IMR-90 (cell line): ENCODE measurements around the gene MALRD1. TPM values are rescaled to one million over a fixed set of nuclear protein-coding genes. Genes with fewer than 3 reads are reported as not detected.

ENCODE experiments used
- ATAC-seq: fragments of 200-7000 bp; cut with Tn5 transposase; 2 replicates; pipeline ENCODE4 v1.9.1; 2020; ENCODE audit warnings: low read depth, mild to moderate bottlenecking, moderate library complexity
- BruUV-seq: library from RNA; stranded (reverse); fragments of 400-500 nt; replicated peaks from 2 replicates; lab custom pipeline; 2021; lab: Mats Ljungman, UMichigan
- CTCF ChIA-PET: fragments of 300-600 bp; formaldehyde crosslinking; extraction: SDS; loops from one replicate; lab custom pipeline; 2021; ENCODE audit warnings: antibody characterized with exemption; lab: Yijun Ruan, JAX
- POLR2A ChIA-PET: fragments of 300-600 bp; sonication (Branson Sonifier 250); formaldehyde crosslinking; loops from one replicate; lab custom pipeline; 2022; ENCODE audit warnings: antibody characterized with exemption; ENCODE audit not compliant: unreplicated experiment; lab: Charles Lee
- DNase-seq: peaks from one replicate; pipeline ENCODE4 v3.0.0; 2013
- H2AFZ ChIP-seq: replicated peaks from 2 replicates; pipeline ENCODE3; 2013; ENCODE audit warnings: low read length, mild to moderate bottlenecking; ENCODE audit not compliant: poor library complexity
- H2AK5ac ChIP-seq: 2 replicates; pipeline ENCODE4 v1.6.1; 2013; ENCODE audit warnings: low read depth, low read length, inconsistent platforms
- H2AK9ac ChIP-seq: replicated peaks from 2 replicates; pipeline ENCODE3; 2013; ENCODE audit warnings: mild to moderate bottlenecking, low read depth, low read length, moderate library complexity; ENCODE audit not compliant: poor library complexity
- H2BK120ac ChIP-seq: 2 replicates; pipeline ENCODE4 v1.6.1; 2013; ENCODE audit warnings: low read depth, low read length, inconsistent platforms
- H2BK15ac ChIP-seq: 3 replicates; pipeline ENCODE4 v1.6.1; 2013; ENCODE audit warnings: low read depth, low read length, inconsistent platforms
- H2BK20ac ChIP-seq: 2 replicates; pipeline ENCODE4 v1.6.1; 2013; ENCODE audit warnings: low read depth, mild to moderate bottlenecking, inconsistent platforms, low read length, moderate library complexity
- H2BK5ac ChIP-seq: 2 replicates; pipeline ENCODE4 v1.6.1; 2013; ENCODE audit warnings: mild to moderate bottlenecking, low read depth, low read length, inconsistent platforms; ENCODE audit not compliant: poor library complexity, severe bottlenecking
- H3K14ac ChIP-seq: replicated peaks from 2 replicates; pipeline ENCODE4 v1.6.1; 2013; ENCODE audit warnings: low read depth, low read length, inconsistent platforms
- H3K18ac ChIP-seq: 2 replicates; pipeline ENCODE4 v1.6.1; 2013; ENCODE audit warnings: low read depth, low read length, control low read depth
- H3K23ac ChIP-seq: 2 replicates; pipeline ENCODE4 v1.6.1; 2013; ENCODE audit warnings: low read depth, low read length, inconsistent platforms
- H3K27ac ChIP-seq: 2 replicates; pipeline ENCODE4 v1.5.1; 2013; ENCODE audit warnings: mild to moderate bottlenecking, control low read depth, low read length; ENCODE audit not compliant: insufficient read depth
- H3K27me3 ChIP-seq: 2 replicates; pipeline ENCODE4 v1.6.1; 2013; ENCODE audit warnings: low read length; ENCODE audit not compliant: control insufficient read depth, insufficient read depth
- H3K36me3 ChIP-seq: 2 replicates; pipeline ENCODE4 v1.6.1; 2013; ENCODE audit warnings: low read length, mixed read lengths; ENCODE audit not compliant: control insufficient read depth, insufficient read depth
- H3K4ac ChIP-seq: 2 replicates; pipeline ENCODE4 v1.6.1; 2013; ENCODE audit warnings: low read depth, low read length, inconsistent platforms
- H3K4me1 ChIP-seq: 2 replicates; pipeline ENCODE4 v1.6.1; 2013; ENCODE audit warnings: low read length, mixed read lengths; ENCODE audit not compliant: control insufficient read depth, insufficient read depth
- H3K4me2 ChIP-seq: 2 replicates; pipeline ENCODE4 v1.6.1; 2013; ENCODE audit warnings: low read depth, mild to moderate bottlenecking, control low read depth, low read length, moderate library complexity
- H3K4me3 ChIP-seq: 2 replicates; pipeline ENCODE4 v1.5.1; 2013; ENCODE audit warnings: low read depth, mild to moderate bottlenecking, control low read depth, low read length, moderate library complexity; ENCODE audit not compliant: insufficient read depth
- H3K56ac ChIP-seq: 2 replicates; pipeline ENCODE4 v1.6.1; 2013; ENCODE audit warnings: low read length, inconsistent platforms; ENCODE audit not compliant: insufficient read depth; ENCODE audit errors: extremely low read depth
- H3K79me1 ChIP-seq, 2 experiments: 2 replicates each; pipeline ENCODE4 v1.6.1; 2013; ENCODE audit warnings: low read length in 2 of 2, inconsistent platforms in 1 of 2, low read depth in 1 of 2
- H3K9ac ChIP-seq: 2 replicates; pipeline ENCODE4 v1.6.1; 2013; ENCODE audit warnings: low read depth, low read length, control low read depth
- H3K9me1 ChIP-seq: 2 replicates; pipeline ENCODE4 v1.6.1; 2013; ENCODE audit warnings: low read length, inconsistent platforms; ENCODE audit not compliant: insufficient read depth
- H3K9me3 ChIP-seq: 2 replicates; pipeline ENCODE4 v1.6.1; 2013; ENCODE audit warnings: low read length; ENCODE audit not compliant: control insufficient read depth, insufficient read depth
- H4K20me1 ChIP-seq: 2 replicates; pipeline ENCODE4 v1.6.1; 2013; ENCODE audit warnings: low read length, inconsistent platforms; ENCODE audit not compliant: insufficient read depth
- H4K5ac ChIP-seq: 2 replicates; pipeline ENCODE4 v1.6.1; 2013; ENCODE audit warnings: mild to moderate bottlenecking, low read depth, low read length, control low read depth
- H4K8ac ChIP-seq, 2 experiments: 2 replicates each; pipeline ENCODE4 v1.6.1; 2013; ENCODE audit warnings: low read depth in 2 of 2, low read length in 2 of 2, control low read depth in 1 of 2, inconsistent platforms in 1 of 2
- H4K91ac ChIP-seq: 2 replicates; pipeline ENCODE4 v1.6.1; 2013; ENCODE audit warnings: low read depth, low read length, inconsistent platforms; ENCODE audit not compliant: insufficient read depth
- BHLHE40 ChIP-seq: fragments of 150-350 bp; IDR thresholded peaks from 2 replicates; pipeline ENCODE4 v1.6.1; 2016; ENCODE audit warnings: mild to moderate bottlenecking, low read depth, low read length
- CEBPB ChIP-seq: IDR thresholded peaks from 2 replicates; pipeline ENCODE4 v1.6.1; 2012; ENCODE audit warnings: low read depth, low read length, improper control_type of control experiment
- CHD1 ChIP-seq: IDR thresholded peaks from 2 replicates; pipeline ENCODE4 v1.6.1; 2012; ENCODE audit warnings: low read depth, low read length, improper control_type of control experiment
- CTCF ChIP-seq: conservative IDR thresholded peaks from 2 replicates; pipeline ENCODE4 v1.5.1; 2012; ENCODE audit warnings: mild to moderate bottlenecking, low read depth, low read length, improper control_type of control experiment
- ELK1 ChIP-seq: fragments of 150-350 bp; IDR thresholded peaks from 2 replicates; pipeline ENCODE4 v1.6.1; 2016; ENCODE audit warnings: low read depth, mild to moderate bottlenecking, low read length, moderate library complexity, borderline replicate concordance
- FOS ChIP-seq: fragments of 150-350 bp; IDR thresholded peaks from 2 replicates; pipeline ENCODE4 v1.6.1; 2016; ENCODE audit warnings: low read depth, low read length
- MAFK ChIP-seq: IDR thresholded peaks from 2 replicates; pipeline ENCODE4 v1.6.1; 2012; ENCODE audit warnings: low read depth, low read length, improper control_type of control experiment
- MAZ ChIP-seq: IDR thresholded peaks from 2 replicates; pipeline ENCODE4 v1.6.1; 2012; ENCODE audit warnings: low read depth, mild to moderate bottlenecking, low read length, improper control_type of control experiment, moderate library complexity, borderline replicate concordance
- MXI1 ChIP-seq: IDR thresholded peaks from 2 replicates; pipeline ENCODE4 v1.6.1; 2012; ENCODE audit warnings: low read depth, mild to moderate bottlenecking, low read length, moderate library complexity, borderline replicate concordance
- NFE2L2 ChIP-seq: fragments of 150-350 bp; IDR thresholded peaks from 2 replicates; pipeline ENCODE4 v1.6.1; 2016; ENCODE audit warnings: low read depth, mild to moderate bottlenecking, low read length
- POLR2A ChIP-seq: IDR thresholded peaks from 2 replicates; pipeline ENCODE4 v1.6.1; 2012; ENCODE audit warnings: mild to moderate bottlenecking, low read depth, low read length
- RAD21 ChIP-seq: IDR thresholded peaks from 2 replicates; pipeline ENCODE4 v1.6.1; 2012; ENCODE audit warnings: low read length, improper control_type of control experiment
- RCOR1 ChIP-seq: IDR thresholded peaks from 2 replicates; pipeline ENCODE4 v1.6.1; 2012; ENCODE audit warnings: mild to moderate bottlenecking, low read length, improper control_type of control experiment; ENCODE audit not compliant: insufficient replicate concordance
- RFX5 ChIP-seq: IDR thresholded peaks from 2 replicates; pipeline ENCODE4 v1.8.0; 2012; ENCODE audit warnings: low read depth, mild to moderate bottlenecking, low read length, moderate library complexity
- SMC3 ChIP-seq: fragments of 150-350 bp; IDR thresholded peaks from 2 replicates; pipeline ENCODE4 v1.6.1; 2016; ENCODE audit warnings: low read depth, mild to moderate bottlenecking, antibody characterized with exemption, low read length, moderate library complexity
- USF2 ChIP-seq: fragments of 150-350 bp; IDR thresholded peaks from 2 replicates; pipeline ENCODE4 v1.6.1; 2017; ENCODE audit warnings: mild to moderate bottlenecking, antibody characterized with exemption, low read length, low read depth
- WGBS, 2 experiments: methylation state at CpG; one replicate each; pipeline versions ENCODE4 v1.1.5 to v1.1.7; 2013; ENCODE audit warnings: missing lambda C conversion rate in 2 of 2; ENCODE audit not compliant: insufficient read length in 1 of 2; ENCODE audit errors: extremely low coverage in 2 of 2; 5-methylcytosine and 5-hydroxymethylcytosine counted together
- dilution Hi-C: fragments of 300-500 bp; cut with HindIII; formaldehyde crosslinking; loops from one replicate; pipeline ENCODE4 v1.14.3; 2018; ENCODE audit warnings: low sequenced_read_pairs; ENCODE audit not compliant: unreplicated experiment
- in situ Hi-C: fragments of 300-500 bp; cut with MboI; formaldehyde crosslinking; loops from 3 replicates; pipeline ENCODE4 v1.14.3; 2019; ENCODE audit warnings: low sequenced_read_pairs, inconsistent platforms, mixed read lengths
- intact Hi-C: fragments of 100-400 bp; cut with micrococcal nuclease; formaldehyde crosslinking; loops from 2 replicates; pipeline ENCODE4 v1.10.0; 2022
- polyA plus RNA-seq, 3 experiments: library from polyadenylated mRNA; depleted of rRNA; stranded (reverse); fragments of >200 nt; gene quantifications; 2 replicates each; pipeline ENCODE4 v1.2.3, GENCODE V29; 2012; ENCODE audit warnings: low replicate concordance in 1 of 3
- total RNA-seq: library from RNA; depleted of rRNA; stranded (reverse); fragments of >200 nt; gene quantifications from 2 replicates; pipeline ENCODE4 v1.2.3, GENCODE V29; 2012

The MALRD1 gene
- total and polyA plus RNA-seq, 2 of the 4 experiments (the other 2 are of a cell fraction): 0.34 to 1.1 TPM

GRCh38 chr10:19071946-19072345, 23.3 kb downstream of the MALRD1 start:
- no peaks in the 10 kb centered on the region for H3K9me1 ChIP-seq
- TF ChIP-seq SMC3 (no peak), CTCF (no peak), FOS (no peak), RAD21 (no peak), RCOR1 (no peak), RFX5 (no peak), ELK1 (no peak), MXI1 (no peak), BHLHE40 (no peak), POLR2A (no peak), USF2 (no peak), CHD1 (no peak), MAZ (no peak), NFE2L2 (no peak), MAFK (no peak), CEBPB (no peak)
- H3K4ac ChIP-seq: no peak overlapping the region
- H3K14ac ChIP-seq: 0 out of 2 replicates have a peak overlapping the region, but pooled peaks have one; percentile 45
- no peak overlapping the region for H3K9ac ChIP-seq
- no peak overlapping the region for H2AK5ac ChIP-seq
- intact Hi-C loops (no loop called here), dilution Hi-C loops (no loop called here), in situ Hi-C loops (no loop called here)
- H3K4me2 ChIP-seq: no peak overlapping the region
- H4K91ac ChIP-seq: no peak overlapping the region
- no peaks in the 10 kb centered on the region for H3K36me3 ChIP-seq
- ChIA-PET POLR2A (no interaction called here), CTCF (no interaction called here)
- no peak overlapping the region for H2BK20ac ChIP-seq
- H2BK15ac ChIP-seq: no peak overlapping the region
- H3K56ac ChIP-seq: no peak overlapping the region
- ATAC-seq (no peak), DNase-seq (no peak)
- no peak overlapping the region for H3K27ac ChIP-seq
- H3K4me3 ChIP-seq: no peak overlapping the region
- H3K79me1 ChIP-seq: no peaks in the 10 kb centered on the region
- no peaks in the 10 kb centered on the region; the same call in 1 of the 2 replicates for H3K9me3 ChIP-seq
- H3K18ac ChIP-seq: no peak overlapping the region
- no peaks in the 10 kb centered on the region for H3K27me3 ChIP-seq
- no peak overlapping the region for H4K8ac ChIP-seq
- no peak overlapping the region for H2BK120ac ChIP-seq
- H2AK9ac ChIP-seq: no peak overlapping the region
- H2BK5ac ChIP-seq: no peak overlapping the region
- H4K5ac ChIP-seq: no peak overlapping the region
- no peaks in the 10 kb centered on the region for H4K20me1 ChIP-seq
- H3K23ac ChIP-seq: no peak overlapping the region
- BruUV-seq: no TSS peak
- no peak overlapping the region for H2AFZ ChIP-seq
- WGBS, 2 experiments: no CpG with 5 or more reads among the region's 7 CpGs
- H3K4me1 ChIP-seq: no peaks in the 10 kb centered on the region
